ENCODE data around the gene HELZ. TPM values are rescaled to one million over a fixed set of nuclear protein-coding genes. Genes with fewer than 3 reads are reported as not detected.

The HELZ gene
- total RNA-seq, 1 experiment from 2014 or later: 49.8 TPM

DNA sequence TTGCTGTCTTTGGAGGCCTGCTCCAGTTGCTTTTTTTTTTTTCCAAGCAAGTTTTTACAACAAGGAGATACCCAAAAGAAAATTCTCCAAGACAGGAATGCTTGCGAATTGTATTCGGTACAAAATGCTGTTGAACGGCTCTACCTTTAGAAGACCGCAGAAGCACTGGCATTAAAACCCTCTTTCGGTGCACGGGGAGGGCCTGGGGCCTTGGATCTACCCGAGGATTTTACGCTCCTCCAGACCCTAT is 1.3 kb upstream of the HELZ start:
- Histone ChIP-seq H3K18ac (ENCODE audit: insufficient read length, low read depth, low read length) (no peak overlapping the region), H3K9me3 (ENCODE audit: control insufficient read depth, low read depth, low read length) (no peaks in the 10 kb centered on the region), H2BK120ac (ENCODE audit: low read depth, low read length, poor library complexity, severe bottlenecking) (no peak overlapping the region), H3T11ph (ENCODE audit: low read length) (no peak overlapping the region), H3K79me1 (ENCODE audit: insufficient read depth, low read depth, low read length, poor library complexity, severe bottlenecking) (no peaks in the 10 kb centered on the region), H3K23me2 (ENCODE audit: insufficient read length, low read depth, low read length, poor library complexity, severe bottlenecking) (peaks cover 10% of the 10 kb centered on the region), H3K23ac (ENCODE audit: insufficient read length, low read depth, low read length) (no peak overlapping the region), H2AK5ac (ENCODE audit: insufficient read length, low read length) (no peak overlapping the region), H3K9ac (ENCODE audit: extremely low read depth, insufficient read length, low read length) (peak overlapping the region; percentile 66), H2BK20ac (ENCODE audit: low read depth, low read length, poor library complexity, severe bottlenecking) (no peak overlapping the region), H3K27ac (ENCODE audit: insufficient read length, low read depth, low read length) (no peak overlapping the region), H3K27me3 (ENCODE audit: insufficient read depth, low read length) (no peaks in the 10 kb centered on the region), H2BK12ac (ENCODE audit: insufficient read length, low read depth, low read length) (no peak overlapping the region), H2BK5ac (ENCODE audit: insufficient read length, low read length) (no peak overlapping the region), H4K20me1 (ENCODE audit: control insufficient read depth, insufficient read depth, insufficient read length) (no peaks in the 10 kb centered on the region), H3K56ac (ENCODE audit: insufficient read length, low read depth, low read length) (no peak overlapping the region), H2BK15ac (ENCODE audit: low read depth, low read length) (no peak overlapping the region; the same call in 1 of the 2 replicates), H3K4ac (ENCODE audit: low read depth, low read length) (no peak overlapping the region), H4K5ac (ENCODE audit: insufficient read length, low read depth, low read length) (no peak overlapping the region), H3K4me2 (ENCODE audit: insufficient read depth, insufficient read length, low read length) (peak overlapping the region; percentile 80), H4K8ac (replicated peaks; ENCODE audit: insufficient read length, low read depth, low read length) (no peak overlapping the region), H3K14ac (ENCODE audit: insufficient read depth, low read length) (peak overlapping the region; percentile 82; the same call in 1 of the 2 replicates), H4K91ac (ENCODE audit: insufficient read length, low read depth, low read length) (no peak overlapping the region), H3K79me2 (ENCODE audit: insufficient read depth, low read length) (no peaks in the 10 kb centered on the region; the same call in 1 of the 2 replicates), H3K4me1 (ENCODE audit: insufficient read depth, low read length) (no peaks in the 10 kb centered on the region; the same call in 1 of the 2 replicates), H2AFZ (ENCODE audit: low read length) (no peak overlapping the region)
- H3K4me1 Mint-ChIP-seq: peaks cover 26% of the 10 kb centered on the region in 2 experiments
- H3K9me3 Mint-ChIP-seq: no peaks in the 10 kb centered on the region; a peak in 1 of 5 replicates
- H3K36me3 Mint-ChIP-seq (ENCODE audit: insufficient read depth in 1 of 3, low read depth in 3 of 3): peaks cover 0 to 15% (median 10%) of the 10 kb centered on the region in 3 experiments; a peak in 4 of 7 replicates
- TF ChIP-seq, protein P1, sequence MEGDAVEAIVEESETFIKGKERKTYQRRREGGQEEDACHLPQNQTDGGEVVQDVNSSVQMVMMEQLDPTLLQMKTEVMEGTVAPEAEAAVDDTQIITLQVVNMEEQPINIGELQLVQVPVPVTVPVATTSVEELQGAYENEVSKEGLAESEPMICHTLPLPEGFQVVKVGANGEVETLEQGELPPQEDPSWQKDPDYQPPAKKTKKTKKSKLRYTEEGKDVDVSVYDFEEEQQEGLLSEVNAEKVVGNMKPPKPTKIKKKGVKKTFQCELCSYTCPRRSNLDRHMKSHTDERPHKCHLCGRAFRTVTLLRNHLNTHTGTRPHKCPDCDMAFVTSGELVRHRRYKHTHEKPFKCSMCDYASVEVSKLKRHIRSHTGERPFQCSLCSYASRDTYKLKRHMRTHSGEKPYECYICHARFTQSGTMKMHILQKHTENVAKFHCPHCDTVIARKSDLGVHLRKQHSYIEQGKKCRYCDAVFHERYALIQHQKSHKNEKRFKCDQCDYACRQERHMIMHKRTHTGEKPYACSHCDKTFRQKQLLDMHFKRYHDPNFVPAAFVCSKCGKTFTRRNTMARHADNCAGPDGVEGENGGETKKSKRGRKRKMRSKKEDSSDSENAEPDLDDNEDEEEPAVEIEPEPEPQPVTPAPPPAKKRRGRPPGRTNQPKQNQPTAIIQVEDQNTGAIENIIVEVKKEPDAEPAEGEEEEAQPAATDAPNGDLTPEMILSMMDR (conservative IDR thresholded peaks at IDR 0.05): no peak
- no peaks in the 10 kb centered on the region for H3K27me3 Mint-ChIP-seq (ENCODE audit: low read depth)
- H3K27ac Mint-ChIP-seq: peak overlapping the region in 2 of 3 experiments; percentile 29 to 77; a peak in 1 of 7 replicates
- no CpG with 5 or more reads among the region's 8 CpGs for whole genome bisulfite sequencing (ENCODE audit: extremely low coverage, insufficient read length, low lambda C conversion rate)
- no peak for DNase-seq
- H3K4me3 Mint-ChIP-seq: peak overlapping the region; percentile 83 to 87

Data from H9 (cell line).